Stimulated activated CD8-positive, alpha-beta memory T cell treated with anti-CD3 and anti-CD28 coated beads, Interleukin-4, amount 100 ng/mL, for 48 hours (primary cell): ENCODE data around the gene ADRM1.

Experiments used
- DNase-seq: peaks from one replicate; pipeline ENCODE4 v3.0.0-alpha.2; 2020

ADRM1 gene

GRCh38 chr20:62345681-62346370 lies 43.0 kb downstream of the ADRM1 start:
- no peak for DNase-seq

GRCh38 chr20:62346398-62347150 lies 43.8 kb downstream of the ADRM1 start:
- DNase-seq, result no peak

- no peak for DNase-seq
These were observed 44.3 kb downstream of the ADRM1 start for GRCh38 chr20:62347151-62347404.

GRCh38 chr20:62347445-62347844 lies 44.6 kb downstream of the ADRM1 start:
- DNase-seq, result no peak

GRCh38 chr20:62348604-62349003 lies 45.8 kb downstream of the ADRM1 start:
- DNase-seq, result no peak

- DNase-seq, result no peak
These were observed 46.8 kb downstream of the ADRM1 start for GRCh38 chr20:62349556-62350097.

- DNase-seq, result no peak
These were observed 47.4 kb downstream of the ADRM1 start for GRCh38 chr20:62350098-62350628.

GRCh38 chr20:62350629-62351422 lies 48.0 kb downstream of the ADRM1 start:
- DNase-seq, result no peak

GRCh38 chr20:62351469-62352401 lies 48.9 kb downstream of the ADRM1 start:
- DNase-seq, result no peak

- no peak for DNase-seq
These were observed 49.8 kb downstream of the ADRM1 start for GRCh38 chr20:62352402-62353288.

GRCh38 chr20:62353289-62354030 lies 50.7 kb downstream of the ADRM1 start:
- no peak for DNase-seq

- DNase-seq, result no peak
These were observed 51.4 kb downstream of the ADRM1 start for GRCh38 chr20:62354031-62354808.

GRCh38 chr20:62354811-62355341 lies 52.1 kb downstream of the ADRM1 start:
- no peak for DNase-seq

- no peak for DNase-seq
These were observed 52.7 kb downstream of the ADRM1 start for GRCh38 chr20:62355516-62355877.

GRCh38 chr20:62355878-62356588 lies 53.2 kb downstream of the ADRM1 start:
- no peak for DNase-seq

GRCh38 chr20:62356589-62357186 lies 53.9 kb downstream of the ADRM1 start:
- DNase-seq, result no peak

GRCh38 chr20:62357187-62357667 lies 54.4 kb downstream of the ADRM1 start:
- no peak for DNase-seq

- no peak for DNase-seq
These were observed 54.9 kb downstream of the ADRM1 start for GRCh38 chr20:62357681-62358080.
